Neural cell (in vitro differentiated cells): Measurements from ENCODE around the gene POMGNT2. TPM values are rescaled to one million over a fixed set of nuclear protein-coding genes. Genes with fewer than 3 reads are reported as not detected.
"Not testable (repeated sequence)": the region's sequence is repeated elsewhere in the genome, so short reads cannot be mapped to it uniquely, and the experiment has no call there.

Experiments used
- H2AFZ ChIP-seq: fragments of 200-600, 300-800 bp; sonication (generic), shearing (Covaris generic); 2 replicates; pipeline ENCODE4 v1.6.0; 2014; ENCODE audit warnings: low read depth, mild to moderate bottlenecking, antibody characterized with exemption, low read length, moderate library complexity
- H3F3A ChIP-seq: fragments of 200-600 bp; shearing (Covaris generic); 2 replicates; pipeline ENCODE4 v1.6.1; 2016; ENCODE audit warnings: mild to moderate bottlenecking, moderate library complexity, mixed read lengths, antibody characterized with exemption, low read length; ENCODE audit not compliant: insufficient read depth, poor library complexity, severe bottlenecking
- H3K27ac ChIP-seq: fragments of 200-600, 300-800 bp; sonication (generic), shearing (Covaris generic); 2 replicates; pipeline ENCODE4 v1.5.1; 2014; ENCODE audit warnings: mild to moderate bottlenecking, low read length, moderate library complexity
- H3K27me3 ChIP-seq: fragments of 300-800, 200-600 bp; sonication (generic), shearing (Covaris generic); 2 replicates; pipeline ENCODE4 v1.6.0; 2014; ENCODE audit warnings: mild to moderate bottlenecking, low read depth, low read length, moderate library complexity; ENCODE audit not compliant: insufficient read depth
- H3K36me3 ChIP-seq: fragments of 300-800, 200-600 bp; sonication (generic), shearing (Covaris generic); 2 replicates; pipeline ENCODE4 v1.5.1; 2014; ENCODE audit warnings: mild to moderate bottlenecking, antibody characterized with exemption, low read length, moderate library complexity; ENCODE audit not compliant: insufficient read depth
- H3K4me2 ChIP-seq: fragments of 300-800, 200-600 bp; sonication (generic), shearing (Covaris generic); 2 replicates; pipeline ENCODE4 v1.6.0; 2014; ENCODE audit warnings: mild to moderate bottlenecking, low read length
- H3K4me3 ChIP-seq: fragments of 300-800, 200-600 bp; sonication (generic), shearing (Covaris generic); 2 replicates; pipeline ENCODE4 v1.5.1; 2014; ENCODE audit warnings: mild to moderate bottlenecking, low read length, moderate library complexity
- H3K79me2 ChIP-seq: fragments of 200-600 bp; shearing (Covaris generic); replicated peaks from 2 replicates; pipeline ENCODE4 v1.6.0; 2014; ENCODE audit warnings: mild to moderate bottlenecking, low read length, moderate library complexity; ENCODE audit not compliant: insufficient read depth
- H3K9ac ChIP-seq: fragments of 300-800, 200-600 bp; sonication (generic), shearing (Covaris generic); 2 replicates; pipeline ENCODE4 v1.6.1; 2016; ENCODE audit warnings: mild to moderate bottlenecking, low read length, mixed read lengths
- H3K9me2 ChIP-seq: fragments of 200-600 bp; shearing (Covaris generic); 2 replicates; pipeline ENCODE4 v1.6.1; 2016; ENCODE audit warnings: mild to moderate bottlenecking, low read length, mixed read lengths; ENCODE audit not compliant: insufficient read depth
- H3K9me3 ChIP-seq: fragments of 200-600, 300-800 bp; sonication (generic), shearing (Covaris generic); 2 replicates; pipeline ENCODE4 v1.6.1; 2016; ENCODE audit warnings: mild to moderate bottlenecking, mixed run types, low read length, moderate library complexity, mixed read lengths
- H4K20me1 ChIP-seq: fragments of 200-600 bp; shearing (Covaris generic); 2 replicates; pipeline ENCODE4 v1.6.1; 2016; ENCODE audit warnings: mild to moderate bottlenecking, mixed run types; ENCODE audit not compliant: insufficient read depth
- CTCF ChIP-seq: fragments of 450-650 bp; IDR thresholded peaks from 2 replicates; pipeline ENCODE4 v1.5.1; 2014; ENCODE audit warnings: antibody characterized with exemption, mild to moderate bottlenecking, moderate library complexity; ENCODE audit not compliant: poor library complexity, severe bottlenecking
- EP300 ChIP-seq: fragments of 450-650 bp; conservative IDR thresholded peaks from 2 replicates; pipeline ENCODE4 v1.6.1; 2014; ENCODE audit warnings: antibody characterized with exemption, mild to moderate bottlenecking, moderate library complexity; ENCODE audit not compliant: poor library complexity, severe bottlenecking
- EZH2 ChIP-seq: fragments of 200-600, 300-800 bp; shearing (Covaris generic), sonication (generic); IDR thresholded peaks from 2 replicates; pipeline ENCODE4 v1.6.1; 2014; ENCODE audit warnings: antibody characterized with exemption, low read length, borderline replicate concordance, mild to moderate bottlenecking; ENCODE audit not compliant: insufficient read depth, poor library complexity, severe bottlenecking
- MXI1 ChIP-seq: fragments of 450-650 bp; conservative IDR thresholded peaks from 2 replicates; pipeline ENCODE4 v1.6.1; 2014; ENCODE audit warnings: antibody characterized with exemption, mild to moderate bottlenecking; ENCODE audit not compliant: poor library complexity, severe bottlenecking
- POLR2AphosphoS5 ChIP-seq: IDR thresholded peaks from 2 replicates; pipeline ENCODE4 v1.6.1; 2012
- RAD21 ChIP-seq: fragments of 450-650 bp; conservative IDR thresholded peaks from 2 replicates; pipeline ENCODE4 v1.6.1; 2014; ENCODE audit warnings: antibody characterized with exemption, mild to moderate bottlenecking, moderate library complexity
- SMC3 ChIP-seq: fragments of 450-650 bp; conservative IDR thresholded peaks from 2 replicates; pipeline ENCODE4 v1.6.1; 2014; ENCODE audit warnings: antibody characterized with exemption, mild to moderate bottlenecking, moderate library complexity; ENCODE audit not compliant: poor library complexity
- TAF1 ChIP-seq: IDR thresholded peaks from 2 replicates; pipeline ENCODE4 v1.6.1; 2012; ENCODE audit warnings: low read depth
- polyA plus RNA-seq: library from polyadenylated mRNA; depleted of rRNA; stranded (reverse); fragments of >200 nt; gene quantifications from 2 replicates; pipeline ENCODE4 v1.2.3, GENCODE V29; 2014
- TF ChIP-seq, protein P1 (sequence below): IDR thresholded peaks from 2 replicates; pipeline ENCODE4 v1.6.1; 2012; ENCODE audit warnings: borderline replicate concordance

POMGNT2 gene
- polyA plus RNA-seq, 1 donor from 2014 or later, result 25.7 TPM

GRCh38 chr3:43072361-43072760 lies 33.5 kb downstream of the POMGNT2 start:
- Histone ChIP-seq H3K27ac (no peak overlapping the region), H3K9ac (no peak overlapping the region), H3K9me2 (no peaks in the 10 kb centered on the region), H4K20me1 (no peaks in the 10 kb centered on the region), H3K4me2 (no peak overlapping the region), H3K27me3 (no peaks in the 10 kb centered on the region), H3K9me3 (no peaks in the 10 kb centered on the region), H3F3A (no peaks in the 10 kb centered on the region), H2AFZ (no peak overlapping the region), H3K79me2 (no peaks in the 10 kb centered on the region), H3K4me3 (no peak overlapping the region), H3K36me3 (no peaks in the 10 kb centered on the region)
- no peak for TF ChIP-seq CTCF
- TF ChIP-seq, protein P1, sequence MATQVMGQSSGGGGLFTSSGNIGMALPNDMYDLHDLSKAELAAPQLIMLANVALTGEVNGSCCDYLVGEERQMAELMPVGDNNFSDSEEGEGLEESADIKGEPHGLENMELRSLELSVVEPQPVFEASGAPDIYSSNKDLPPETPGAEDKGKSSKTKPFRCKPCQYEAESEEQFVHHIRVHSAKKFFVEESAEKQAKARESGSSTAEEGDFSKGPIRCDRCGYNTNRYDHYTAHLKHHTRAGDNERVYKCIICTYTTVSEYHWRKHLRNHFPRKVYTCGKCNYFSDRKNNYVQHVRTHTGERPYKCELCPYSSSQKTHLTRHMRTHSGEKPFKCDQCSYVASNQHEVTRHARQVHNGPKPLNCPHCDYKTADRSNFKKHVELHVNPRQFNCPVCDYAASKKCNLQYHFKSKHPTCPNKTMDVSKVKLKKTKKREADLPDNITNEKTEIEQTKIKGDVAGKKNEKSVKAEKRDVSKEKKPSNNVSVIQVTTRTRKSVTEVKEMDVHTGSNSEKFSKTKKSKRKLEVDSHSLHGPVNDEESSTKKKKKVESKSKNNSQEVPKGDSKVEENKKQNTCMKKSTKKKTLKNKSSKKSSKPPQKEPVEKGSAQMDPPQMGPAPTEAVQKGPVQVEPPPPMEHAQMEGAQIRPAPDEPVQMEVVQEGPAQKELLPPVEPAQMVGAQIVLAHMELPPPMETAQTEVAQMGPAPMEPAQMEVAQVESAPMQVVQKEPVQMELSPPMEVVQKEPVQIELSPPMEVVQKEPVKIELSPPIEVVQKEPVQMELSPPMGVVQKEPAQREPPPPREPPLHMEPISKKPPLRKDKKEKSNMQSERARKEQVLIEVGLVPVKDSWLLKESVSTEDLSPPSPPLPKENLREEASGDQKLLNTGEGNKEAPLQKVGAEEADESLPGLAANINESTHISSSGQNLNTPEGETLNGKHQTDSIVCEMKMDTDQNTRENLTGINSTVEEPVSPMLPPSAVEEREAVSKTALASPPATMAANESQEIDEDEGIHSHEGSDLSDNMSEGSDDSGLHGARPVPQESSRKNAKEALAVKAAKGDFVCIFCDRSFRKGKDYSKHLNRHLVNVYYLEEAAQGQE, result no peak
- no peak for TF ChIP-seq POLR2AphosphoS5
- no peak for TF ChIP-seq EZH2
- no peak for TF ChIP-seq MXI1

DNA sequence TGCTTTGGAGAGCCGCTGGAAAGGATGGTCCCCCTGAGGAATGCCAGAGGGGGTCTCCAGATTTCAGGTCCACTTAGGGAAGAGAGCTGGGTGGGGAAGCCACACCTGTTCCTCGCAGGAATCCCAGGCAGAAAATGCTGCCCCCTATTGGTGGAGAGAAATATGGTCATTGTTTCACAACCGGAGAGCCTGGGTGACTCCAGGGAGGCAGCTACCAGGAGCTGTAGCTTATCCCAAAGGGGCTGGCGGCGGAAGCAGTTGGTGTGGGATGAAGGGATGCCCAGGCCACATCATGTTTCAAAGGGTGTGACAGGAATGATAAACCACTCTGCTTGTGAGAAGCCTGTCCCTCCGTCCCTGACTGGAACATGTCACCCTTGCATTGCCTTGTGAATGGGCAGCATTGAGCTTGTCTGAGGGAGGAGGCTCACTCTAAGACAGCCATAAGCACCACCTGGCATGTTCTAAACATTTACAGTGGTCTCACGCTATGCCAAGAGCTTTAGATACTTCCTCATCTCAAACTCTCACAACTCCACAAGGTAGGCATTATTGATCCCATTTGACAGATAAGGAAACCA lies 34.5 kb downstream of the POMGNT2 start:
- Histone ChIP-seq H2AFZ (no peak overlapping the region), H3F3A (no peaks in the 10 kb centered on the region), H3K4me2 (no peak overlapping the region), H4K20me1 (no peaks in the 10 kb centered on the region), H3K9me2 (no peaks in the 10 kb centered on the region), H3K79me2 (no peaks in the 10 kb centered on the region), H3K27ac (no peak overlapping the region), H3K9me3 (no peaks in the 10 kb centered on the region), H3K36me3 (no peaks in the 10 kb centered on the region), H3K4me3 (no peak overlapping the region), H3K9ac (no peak overlapping the region), H3K27me3 (no peaks in the 10 kb centered on the region)
- TF ChIP-seq POLR2AphosphoS5, result no peak
- no peak for TF ChIP-seq SMC3
- TF ChIP-seq RAD21, result no peak
- TF ChIP-seq, protein P1, result no peak
- no peak for TF ChIP-seq EZH2
- no peak for TF ChIP-seq CTCF
- TF ChIP-seq MXI1, result no peak
- no peak for TF ChIP-seq TAF1
- no peak for TF ChIP-seq EP300

- not testable (repeated sequence) for H4K20me1 ChIP-seq, H3K9me2 ChIP-seq, H3K27me3 ChIP-seq, H3K9ac ChIP-seq, H2AFZ ChIP-seq, H3K9me3 ChIP-seq, H3K79me2 ChIP-seq, H3K4me3 ChIP-seq, H3F3A ChIP-seq, H3K36me3 ChIP-seq, H3K4me2 ChIP-seq, H3K27ac ChIP-seq
Observed at GRCh38 chr3:43070670-43071069, 35.2 kb downstream of the POMGNT2 start.
